Prostate gland (tissue), 2 donors: ENCODE measurements around the gene TPRG1L. TPM values are rescaled to one million over a fixed set of nuclear protein-coding genes. Genes with fewer than 3 reads are reported as not detected.

ENCODE experiments used
- DNase-seq: peaks from one replicate; pipeline ENCODE4 v3.0.0-alpha.2; 2019; ENCODE audit warnings: low spot score
- H3K27ac ChIP-seq, 2 donors: fragments of 200-600 bp; sonication (generic); 2 replicates each; pipeline ENCODE4 v1.5.1; 2017 to 2019
- H3K27me3 ChIP-seq: fragments of 200-600 bp; sonication (generic); replicated peaks from 2 replicates; pipeline ENCODE4 v1.5.1; 2019; ENCODE audit not compliant: insufficient read depth
- H3K36me3 ChIP-seq, 2 donors: fragments of 200-600 bp; sonication (generic); 1 replicate in 1 of 2; 2 replicates in 1 of 2; pipeline versions ENCODE4 v1.5.1 to v1.8.1; 2017 to 2019
- H3K4me1 ChIP-seq: fragments of 200-600 bp; sonication (generic); replicated peaks from 2 replicates; pipeline ENCODE4 v1.5.1; 2019
- H3K4me3 ChIP-seq, 2 donors: fragments of 200-600 bp; sonication (generic); 2 replicates each; pipeline ENCODE4 v1.5.1; 2017 to 2019
- H3K9me3 ChIP-seq: fragments of 200-600 bp; sonication (generic); 2 replicates; pipeline ENCODE4 v1.5.1; 2017
- CTCF ChIP-seq, 4 experiments: fragments of 200-600 bp in 2 of 4; fragments of 450-650 bp in 2 of 4; sonication (generic) in 2 of 4; IDR thresholded peaks; 1 replicate in 3 of 4; 2 replicates in 1 of 4; pipeline ENCODE4 v1.5.1; 2016 to 2019; ENCODE audit warnings: antibody characterized with exemption in 4 of 4, mild to moderate bottlenecking in 2 of 4, moderate library complexity in 2 of 4
- POLR2A ChIP-seq: fragments of 450-650 bp; IDR thresholded peaks from one replicate; pipeline ENCODE4 v1.6.1; 2016; ENCODE audit warnings: antibody characterized with exemption, mild to moderate bottlenecking
- POLR2AphosphoS5 ChIP-seq: sonication (generic); formaldehyde crosslinking; IDR thresholded peaks from one replicate; pipeline ENCODE4 v1.6.1; 2017; ENCODE audit warnings: antibody characterized with exemption
- WGBS: methylation state at CpG from one replicate; pipeline ENCODE4 v1.1.5; 2018; 5-methylcytosine and 5-hydroxymethylcytosine counted together
- intact Hi-C: fragments of 100-400 bp; cut with DNase I; formaldehyde crosslinking; loops from one replicate; pipeline ENCODE4 v1.14.2; 2022
- total RNA-seq, 2 donors: library from RNA; depleted of rRNA; stranded (reverse); fragments of >200 nt; gene quantifications; one replicate each; pipeline ENCODE4 v1.1.0, GENCODE V29; 2016

Gene TPRG1L
- total RNA-seq, 2 donors from 2014 or later: 26.4 to 35.0 TPM

- Histone ChIP-seq H3K9me3 (no peaks in the 10 kb centered on the region), H3K27me3 (no peaks in the 10 kb centered on the region), H3K36me3 (peaks cover 4 to 6% of the 10 kb centered on the region in 2 donors), H3K4me3 (no peak overlapping the region), H3K4me1 (no peaks in the 10 kb centered on the region), H3K27ac (no peak overlapping the region)
- intact Hi-C loops: no loop called here
- TF ChIP-seq POLR2A: no peak
- TF ChIP-seq CTCF (IDR thresholded peaks at IDR 0.05): no peak
- TF ChIP-seq POLR2AphosphoS5: no peak
- 92% methylated on average over 23 of the region's 23 CpGs for WGBS
- no peak for DNase-seq
These were observed 14.6 kb downstream of the TPRG1L start for GRCh38 chr1:3639397-3639911.

- Histone ChIP-seq H3K4me1 (no peaks in the 10 kb centered on the region), H3K4me3 (no peak overlapping the region), H3K36me3 (peaks cover 4 to 6% of the 10 kb centered on the region in 2 donors), H3K9me3 (no peaks in the 10 kb centered on the region), H3K27me3 (no peaks in the 10 kb centered on the region), H3K27ac (no peak overlapping the region)
- no peak for DNase-seq
- 88% methylated on average over 29 of the region's 36 CpGs for WGBS
- intact Hi-C loops: no loop called here
- TF ChIP-seq CTCF (IDR thresholded peaks at IDR 0.05) (no peak), POLR2AphosphoS5 (no peak), POLR2A (no peak)
These were observed 15.5 kb downstream of the TPRG1L start for GRCh38 chr1:3640121-3640837.

GRCh38 chr1:3641046-3641760, 16.4 kb downstream of the TPRG1L start:
- H3K4me1 ChIP-seq: no peaks in the 10 kb centered on the region
- no peaks in the 10 kb centered on the region for H3K27me3 ChIP-seq
- WGBS: 94% methylated on average over 26 of the region's 26 CpGs
- no peak for DNase-seq
- no peak overlapping the region for H3K4me3 ChIP-seq
- peaks cover 4 to 6% of the 10 kb centered on the region in 2 donors for H3K36me3 ChIP-seq
- intact Hi-C loops: no loop called here
- TF ChIP-seq POLR2AphosphoS5 (no peak), CTCF (IDR thresholded peaks at IDR 0.05) (no peak), POLR2A (no peak)
- no peaks in the 10 kb centered on the region for H3K9me3 ChIP-seq
- no peak overlapping the region for H3K27ac ChIP-seq

GRCh38 chr1:3641816-3642215, 17.0 kb downstream of the TPRG1L start:
- no peak overlapping the region for H3K27ac ChIP-seq
- 91% methylated on average over 11 of the region's 11 CpGs for WGBS
- H3K36me3 ChIP-seq: peaks cover 4 to 6% of the 10 kb centered on the region in 2 donors
- intact Hi-C loops: no loop called here
- H3K4me1 ChIP-seq: no peaks in the 10 kb centered on the region
- no peaks in the 10 kb centered on the region for H3K27me3 ChIP-seq
- DNase-seq: no peak
- TF ChIP-seq CTCF (IDR thresholded peaks at IDR 0.05) (no peak), POLR2AphosphoS5 (no peak), POLR2A (no peak)
- H3K4me3 ChIP-seq: no peak overlapping the region
- no peaks in the 10 kb centered on the region for H3K9me3 ChIP-seq
